Measurements from ENCODE around the gene GPM6B.

The GPM6B gene, protein sequence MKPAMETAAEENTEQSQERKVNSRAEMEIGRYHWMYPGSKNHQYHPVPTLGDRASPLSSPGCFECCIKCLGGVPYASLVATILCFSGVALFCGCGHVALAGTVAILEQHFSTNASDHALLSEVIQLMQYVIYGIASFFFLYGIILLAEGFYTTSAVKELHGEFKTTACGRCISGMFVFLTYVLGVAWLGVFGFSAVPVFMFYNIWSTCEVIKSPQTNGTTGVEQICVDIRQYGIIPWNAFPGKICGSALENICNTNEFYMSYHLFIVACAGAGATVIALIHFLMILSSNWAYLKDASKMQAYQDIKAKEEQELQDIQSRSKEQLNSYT

GRCh38 chrX:13816643-13817627 lies at the start of gene GPM6B:
Gene GPM6B, minus strand, starts transcription at chrX:13817093. Its CDS starts 189 bp downstream, at chrX:13816904.
- DNase-seq (ENCODE audit: low read depth in 2 of 2) = no peak

- no peak for DNase-seq (ENCODE audit: low read depth in 2 of 2)
Observed at GRCh38 chrX:13864264-13864663, 47.4 kb upstream of the GPM6B start.

GRCh38 chrX:13863324-13863723 lies 46.4 kb upstream of the GPM6B start:
- DNase-seq (ENCODE audit: low read depth in 2 of 2) = no peak

DNA sequence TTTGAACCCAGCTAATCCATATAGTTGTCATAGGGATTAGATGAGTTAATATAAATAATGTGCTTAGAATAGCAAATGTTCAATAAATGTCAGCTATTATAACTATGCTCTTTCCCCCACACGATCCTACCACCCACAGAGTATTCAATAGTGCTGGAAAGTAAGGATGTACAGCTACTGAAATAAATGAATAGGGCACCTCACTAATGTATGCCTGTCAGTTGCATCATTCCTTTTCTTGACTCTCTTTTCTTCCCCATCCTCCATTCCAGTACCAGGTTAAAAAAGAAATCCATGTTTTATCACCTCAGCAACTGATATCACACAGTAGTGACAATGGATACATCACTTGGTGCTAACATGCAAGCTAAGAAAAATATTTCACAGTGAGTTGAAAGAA lies 42.8 kb upstream of the GPM6B start:
- DNase-seq (ENCODE audit: low read depth in 2 of 2) = no peak

- no peak for DNase-seq (ENCODE audit: low read depth in 2 of 2)
Observed at GRCh38 chrX:13857804-13858203, 40.9 kb upstream of the GPM6B start.

DNA sequence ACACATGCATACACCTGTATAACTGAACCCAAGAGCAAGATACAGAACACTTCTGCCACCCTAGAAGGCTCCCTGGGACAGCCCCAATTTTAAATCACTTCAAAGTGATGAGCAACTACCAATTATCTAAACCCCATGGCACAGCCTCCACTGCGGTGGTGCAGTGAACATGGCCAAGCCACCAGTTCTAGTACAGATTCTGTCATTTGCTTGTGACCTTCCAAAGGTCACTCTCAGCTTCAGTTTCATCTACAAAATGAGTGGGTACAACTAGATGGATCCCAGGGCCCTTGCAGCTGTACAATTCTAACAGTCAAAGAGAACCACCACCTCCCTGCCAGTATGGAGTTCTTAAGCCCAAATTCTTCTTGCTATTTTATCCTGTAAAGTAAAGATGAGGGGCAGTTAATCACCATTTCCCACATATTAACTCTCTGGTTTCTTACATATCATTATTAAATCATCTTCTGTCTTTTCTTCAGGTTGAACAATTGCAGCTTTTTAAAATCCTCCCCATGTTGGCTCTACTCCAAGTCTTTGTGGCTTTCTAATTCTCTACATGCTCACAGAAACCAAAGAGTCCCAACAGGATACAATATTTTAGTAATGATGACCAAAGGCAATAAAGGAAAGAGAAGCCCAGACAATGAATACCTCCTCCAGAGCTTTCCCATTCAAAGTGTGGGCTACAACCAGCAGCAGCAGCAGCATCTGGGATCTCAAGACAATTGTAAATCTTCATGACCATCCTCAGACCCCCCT lies 39.0 kb upstream of the GPM6B start:
- no peak for DNase-seq (ENCODE audit: low read depth in 2 of 2)

- DNase-seq (ENCODE audit: low read depth in 2 of 2) = no peak
Observed at GRCh38 chrX:13854003-13854402, 37.1 kb upstream of the GPM6B start.

DNA sequence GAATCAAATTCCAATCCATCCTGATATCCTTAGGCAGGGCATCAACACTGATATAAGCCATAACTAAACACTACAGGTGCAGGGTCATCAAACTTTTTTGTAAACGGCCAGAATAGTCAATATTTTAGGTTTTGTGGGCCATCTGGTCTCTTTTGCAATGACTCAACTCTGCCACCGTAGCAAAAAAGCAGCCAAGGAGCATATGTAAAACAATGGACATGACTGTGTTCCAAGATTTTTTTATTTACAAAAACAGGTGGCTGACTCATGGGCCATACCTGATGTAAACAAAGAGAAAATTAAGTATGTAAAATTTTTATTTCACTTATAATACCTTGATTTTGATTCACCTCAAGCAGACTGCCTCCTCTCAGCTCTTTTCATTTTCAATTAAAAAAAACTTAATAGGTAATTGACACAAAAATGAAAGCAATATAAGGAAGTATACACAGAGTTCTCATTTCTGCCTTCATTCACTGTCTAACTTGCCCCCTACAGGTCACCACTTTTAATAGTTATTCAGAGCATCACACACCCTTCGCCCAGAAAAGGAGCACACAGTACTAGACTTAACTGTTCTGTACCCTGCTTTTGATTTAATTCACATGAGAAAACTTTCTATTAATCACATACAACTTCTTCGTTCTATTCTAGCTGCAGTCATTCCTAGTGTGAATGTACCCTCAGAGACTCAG lies 35.3 kb upstream of the GPM6B start:
- no peak for DNase-seq (ENCODE audit: low read depth in 2 of 2)

GRCh38 chrX:13845721-13846378 lies 29.0 kb upstream of the GPM6B start:
- no peak for DNase-seq (ENCODE audit: low read depth in 2 of 2)

- no peak for DNase-seq (ENCODE audit: low read depth in 2 of 2)
Observed at GRCh38 chrX:13843150-13843721, 26.3 kb upstream of the GPM6B start.

DNA sequence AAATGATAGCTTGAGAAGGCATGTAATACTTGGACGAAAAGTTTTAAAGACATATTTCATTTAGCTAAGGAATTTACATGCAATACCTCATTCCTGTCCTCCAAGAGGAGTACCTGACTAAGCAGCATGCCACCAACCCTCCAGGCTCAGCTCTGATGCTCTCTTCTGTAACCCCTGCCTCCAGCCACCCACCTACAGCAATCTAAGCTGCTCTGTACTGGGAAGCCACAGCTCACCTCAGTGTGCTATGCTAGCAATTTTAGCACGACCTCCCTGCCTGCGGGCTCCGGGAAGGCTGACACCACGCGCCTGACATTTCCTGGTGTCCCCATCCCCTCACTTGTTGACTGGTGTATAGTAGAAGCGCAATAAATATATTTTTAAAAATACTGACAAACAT lies 23.2 kb upstream of the GPM6B start:
- no peak for DNase-seq (ENCODE audit: low read depth in 2 of 2)

- no peak for DNase-seq (ENCODE audit: low read depth in 2 of 2)
Observed at GRCh38 chrX:13837290-13837745, 20.4 kb upstream of the GPM6B start.

DNA sequence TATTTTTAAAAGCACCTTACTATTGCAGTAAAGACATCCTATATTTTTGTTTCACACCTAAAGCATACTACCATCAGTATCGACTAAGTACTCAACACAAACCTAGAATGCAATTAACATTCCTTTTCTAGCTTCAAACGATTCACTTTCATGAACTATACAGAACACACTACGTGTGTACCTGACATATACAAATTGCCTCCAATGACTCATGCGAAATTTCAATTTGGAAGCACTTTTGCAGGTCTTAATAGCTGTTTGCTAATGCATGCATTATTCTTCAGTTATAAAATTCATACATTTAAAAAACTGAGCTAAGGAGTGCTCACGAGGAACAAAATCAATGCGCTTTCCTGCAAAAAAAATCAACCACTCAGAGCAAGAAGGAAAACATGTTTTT lies 19.7 kb upstream of the GPM6B start:
- no peak for DNase-seq (ENCODE audit: low read depth in 2 of 2)

DNA sequence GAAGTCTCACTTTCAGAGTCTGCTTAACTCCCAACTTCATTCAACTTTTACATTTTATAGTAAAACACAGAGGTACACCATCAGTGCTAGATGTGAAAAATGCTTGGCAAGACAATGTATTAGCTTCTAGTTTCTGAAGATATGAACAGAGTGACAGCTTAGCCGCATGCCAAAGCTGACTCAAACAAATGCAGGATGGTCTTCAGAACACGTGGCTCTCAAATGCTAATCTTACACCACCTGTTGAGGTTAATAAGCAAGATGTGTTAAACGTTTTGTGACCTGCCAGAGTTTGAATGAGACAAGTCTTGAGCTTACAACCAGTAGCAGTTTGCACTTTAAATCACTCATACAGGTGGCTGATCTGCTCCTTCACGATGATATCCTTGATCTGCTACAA lies 18.9 kb upstream of the GPM6B start:
- DNase-seq (ENCODE audit: low read depth in 2 of 2) = no peak

- DNase-seq (ENCODE audit: low read depth in 2 of 2) = no peak
Observed at GRCh38 chrX:13834355-13834754, 17.5 kb upstream of the GPM6B start.

GRCh38 chrX:13829983-13830382 lies 13.1 kb upstream of the GPM6B start:
- DNase-seq (ENCODE audit: low read depth in 2 of 2) = no peak

- no peak for DNase-seq (ENCODE audit: low read depth in 2 of 2)
Observed at GRCh38 chrX:13828392-13828791, 11.5 kb upstream of the GPM6B start.

DNA sequence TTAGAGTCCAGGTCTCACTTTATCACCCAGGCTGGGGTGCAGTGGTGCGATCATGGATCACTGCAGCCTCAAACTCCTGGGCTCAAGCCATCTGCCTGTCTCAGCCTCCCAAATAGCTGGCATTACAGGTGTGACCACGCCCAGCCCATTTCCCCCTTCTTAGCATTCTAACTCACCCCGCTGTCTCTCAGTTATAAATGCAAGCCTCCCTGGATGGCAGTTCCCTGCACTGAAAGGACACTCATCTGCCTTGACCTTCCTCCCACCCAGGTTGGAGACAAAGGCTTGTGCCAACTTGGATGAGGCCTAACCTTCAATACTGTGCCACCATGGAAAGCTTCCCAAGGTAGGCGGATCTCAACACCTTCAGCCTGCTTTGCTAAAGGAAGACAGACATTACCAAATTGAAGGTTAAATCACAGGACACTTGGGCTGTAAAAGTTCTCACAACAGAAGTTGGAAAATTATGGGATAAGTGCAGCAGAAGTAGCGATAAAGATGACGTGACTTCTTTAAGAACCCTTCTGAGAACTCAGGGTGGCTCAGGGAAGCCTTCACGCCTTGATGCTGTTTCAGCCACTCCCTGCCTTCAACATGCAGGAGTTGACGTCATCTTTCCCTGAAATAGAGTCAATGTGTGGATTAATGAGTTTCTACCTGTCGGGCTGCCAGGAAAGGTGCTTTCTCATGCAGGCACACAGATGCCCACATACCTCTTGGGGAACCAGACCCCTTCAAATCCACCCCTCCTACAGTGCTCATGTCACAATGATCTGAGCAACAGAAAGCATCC lies 10.6 kb upstream of the GPM6B start:
- DNase-seq (ENCODE audit: low read depth in 2 of 2) = no peak

DNA sequence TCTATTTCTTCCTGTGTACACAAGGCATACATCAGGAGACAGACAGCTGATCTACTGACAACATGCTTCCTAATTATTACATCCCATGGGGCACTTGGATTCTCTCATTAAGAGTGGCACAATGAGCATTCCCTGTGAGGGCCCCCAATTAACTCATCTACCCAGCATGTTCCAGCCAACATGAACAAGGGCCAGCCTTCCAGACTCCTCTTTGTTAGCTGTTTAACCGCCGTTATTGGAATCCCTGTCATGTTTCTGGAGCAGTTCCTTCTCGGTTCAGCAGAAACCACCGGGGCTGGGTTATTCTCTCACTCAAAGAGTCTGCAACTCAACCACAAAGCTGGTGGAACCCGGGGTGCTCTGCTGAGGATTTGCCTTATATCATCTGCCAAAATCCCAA lies 9.9 kb upstream of the GPM6B start:
- no peak for DNase-seq (ENCODE audit: low read depth in 2 of 2)

All from stimulated activated CD8-positive, alpha-beta memory T cell treated with anti-CD3 and anti-CD28 coated beads, Interleukin-2, amount 100 ng/mL, for 48 hours (primary cell).